H1 (cell line): ENCODE results near the gene LMNTD2. TPM values are rescaled to one million over a fixed set of nuclear protein-coding genes. Genes with fewer than 3 reads are reported as not detected.
A peak's percentile ranks its signal among the peaks of the same experiment; 100 is the strongest.

Experiments
- CTCF ChIA-PET: fragments of 300-600 bp; sonication (Branson Sonifier 250); formaldehyde crosslinking; loops from one replicate; lab custom pipeline; 2021; ENCODE audit not compliant: partially characterized antibody; lab: Charles Lee
- POLR2A ChIA-PET: fragments of 300-600 bp; sonication (Branson Sonifier 250); formaldehyde crosslinking; loops from one replicate; lab custom pipeline; 2021; ENCODE audit warnings: inconsistent platforms; ENCODE audit not compliant: partially characterized antibody; lab: Charles Lee
- DNase-seq, 2 experiments: peaks; one replicate each; pipeline versions ENCODE4 v3.0.0 to v3.0.0-alpha.2; 2010 to 2022; ENCODE audit warnings: low spot score in 2 of 2, low read depth in 1 of 2, mixed read lengths in 1 of 2
- FAIRE-seq: peaks from 2 replicates; lab custom pipeline; 2011; peaks lifted over from hg19 to GRCh38; lab: Jason Lieb, UNC
- H2AFZ ChIP-seq: 2 replicates; pipeline ENCODE4 v1.8.1; 2012; ENCODE audit warnings: low read length, inconsistent platforms
- H2AK5ac ChIP-seq: 2 replicates; pipeline ENCODE4 v1.6.1; 2013; ENCODE audit warnings: low read depth, low read length
- H2BK120ac ChIP-seq: replicated peaks from 2 replicates; pipeline ENCODE3; 2013; ENCODE audit warnings: low read depth, low read length, inconsistent platforms
- H2BK12ac ChIP-seq: 2 replicates; pipeline ENCODE4 v1.6.1; 2013; ENCODE audit warnings: low read depth, low read length
- H2BK15ac ChIP-seq: 2 replicates; pipeline ENCODE4 v1.6.1; 2013; ENCODE audit warnings: low read length
- H2BK20ac ChIP-seq: 2 replicates; pipeline ENCODE4 v1.6.1; 2013; ENCODE audit warnings: low read length
- H2BK5ac ChIP-seq: 2 replicates; pipeline ENCODE4 v1.6.1; 2013; ENCODE audit warnings: low read depth, low read length
- H3K14ac ChIP-seq: 2 replicates; pipeline ENCODE4 v1.6.1; 2013; ENCODE audit warnings: inconsistent platforms; ENCODE audit not compliant: insufficient read length
- H3K18ac ChIP-seq: 2 replicates; pipeline ENCODE4 v1.6.1; 2013; ENCODE audit warnings: low read length; ENCODE audit errors: extremely low read depth
- H3K23ac ChIP-seq: 2 replicates; pipeline ENCODE4 v1.6.1; 2013; ENCODE audit warnings: inconsistent platforms; ENCODE audit not compliant: insufficient read length
- H3K23me2 ChIP-seq: 2 replicates; pipeline ENCODE4 v1.6.1; 2013; ENCODE audit warnings: low read depth, low read length
- H3K27ac ChIP-seq: 2 replicates; pipeline ENCODE4 v1.6.1; 2011; ENCODE audit warnings: low read depth, low read length, inconsistent platforms
- H3K27me3 ChIP-seq, 4 experiments: replicated peaks in 1 of 4; 1 replicate in 1 of 4; 2 replicates in 3 of 4; pipeline versions ENCODE4 v1.6.1 to v1.8.1; 2011 to 2013; ENCODE audit warnings: low read length in 3 of 4, mild to moderate bottlenecking in 3 of 4, inconsistent platforms in 2 of 4, mixed read lengths in 2 of 4, moderate library complexity in 1 of 4; ENCODE audit not compliant: control insufficient read depth in 3 of 4, insufficient read depth in 3 of 4; ENCODE audit errors: extremely low read depth in 1 of 4
- H3K36me3 ChIP-seq, 4 experiments: 2 replicates each; pipeline versions ENCODE4 v1.6.1 to v1.8.1; 2011 to 2013; ENCODE audit warnings: mild to moderate bottlenecking in 4 of 4, low read length in 3 of 4, moderate library complexity in 2 of 4, control low read depth in 1 of 4, inconsistent platforms in 1 of 4; ENCODE audit not compliant: insufficient read depth in 4 of 4, control insufficient read depth in 2 of 4
- H3K4ac ChIP-seq: replicated peaks from 2 replicates; pipeline ENCODE3; 2013; ENCODE audit warnings: low read length, low read depth, mixed read lengths, inconsistent platforms; ENCODE audit not compliant: insufficient read length
- H3K4me1 ChIP-seq, 4 experiments: replicated peaks in 1 of 4; 1 replicate in 1 of 4; 2 replicates in 3 of 4; pipeline versions ENCODE4 v1.6.1 to v1.8.1; 2011 to 2013; ENCODE audit warnings: low read length in 3 of 4, inconsistent platforms in 2 of 4, mixed read lengths in 1 of 4; ENCODE audit not compliant: insufficient read depth in 4 of 4, control insufficient read depth in 3 of 4
- H3K4me2 ChIP-seq, 2 experiments: 2 replicates each; pipeline versions ENCODE4 v1.6.1 to v1.8.1; 2011 to 2013; ENCODE audit warnings: low read depth in 2 of 2, low read length in 2 of 2, control low read depth in 1 of 2, inconsistent platforms in 1 of 2, mild to moderate bottlenecking in 1 of 2; ENCODE audit not compliant: insufficient read depth in 1 of 2
- H3K4me3 ChIP-seq, 4 experiments: fragments of 200-600, 300-600 bp in 1 of 4; sonication (generic), shearing (Covaris generic), sonication (Bioruptor Twin) in 1 of 4; 2 replicates each; pipeline versions ENCODE4 v1.5.1 to v1.8.1; 2011 to 2016; ENCODE audit warnings: low read length in 4 of 4, low read depth in 3 of 4, control low read depth in 2 of 4, inconsistent platforms in 2 of 4, mild to moderate bottlenecking in 2 of 4, mixed read lengths in 1 of 4, moderate library complexity in 1 of 4; ENCODE audit not compliant: insufficient read depth in 2 of 4; ENCODE audit errors: extremely low read depth in 1 of 4
- H3K56ac ChIP-seq: replicated peaks from 2 replicates; pipeline ENCODE3; 2013; ENCODE audit warnings: low read depth, mild to moderate bottlenecking, mixed read lengths, low read length, inconsistent platforms; ENCODE audit not compliant: insufficient read length
- H3K79me1 ChIP-seq: 2 replicates; pipeline ENCODE4 v1.6.1; 2013; ENCODE audit warnings: low read depth, low read length, control low read depth
- H3K79me2 ChIP-seq, 2 experiments: 2 replicates each; pipeline versions ENCODE4 v1.6.1 to v1.8.1; 2012 to 2013; ENCODE audit warnings: low read length in 2 of 2, mild to moderate bottlenecking in 2 of 2, inconsistent platforms in 1 of 2; ENCODE audit not compliant: insufficient read depth in 2 of 2, control insufficient read depth in 1 of 2
- H3K9ac ChIP-seq, 4 experiments: replicated peaks in 1 of 4; 1 replicate in 1 of 4; 2 replicates in 3 of 4; pipeline versions ENCODE4 v1.6.1 to v1.8.1; 2011 to 2013; ENCODE audit warnings: low read depth in 3 of 4, low read length in 3 of 4, control low read depth in 2 of 4, mild to moderate bottlenecking in 2 of 4, moderate library complexity in 2 of 4, inconsistent platforms in 1 of 4; ENCODE audit errors: extremely low read depth in 1 of 4
- H3K9me3 ChIP-seq, 2 experiments: 2 replicates each; pipeline versions ENCODE4 v1.6.1 to v1.8.1; 2012 to 2013; ENCODE audit warnings: mild to moderate bottlenecking in 2 of 2, moderate library complexity in 2 of 2, control low read depth in 1 of 2, inconsistent platforms in 1 of 2, low read depth in 1 of 2, low read length in 1 of 2, mixed read lengths in 1 of 2; ENCODE audit not compliant: insufficient read depth in 2 of 2
- H4K20me1 ChIP-seq, 2 experiments: replicated peaks in 1 of 2; 2 replicates each; pipeline versions ENCODE3 to v1.8.1; 2011 to 2013; ENCODE audit warnings: inconsistent platforms in 2 of 2, low read length in 2 of 2, mild to moderate bottlenecking in 1 of 2; ENCODE audit not compliant: insufficient read depth in 2 of 2, control insufficient read depth in 1 of 2
- H4K5ac ChIP-seq: 2 replicates; pipeline ENCODE4 v1.6.1; 2013; ENCODE audit warnings: low read length, low read depth, mixed read lengths, inconsistent platforms; ENCODE audit not compliant: insufficient read length
- H4K8ac ChIP-seq: 2 replicates; pipeline ENCODE4 v1.8.0; 2013; ENCODE audit warnings: mild to moderate bottlenecking, moderate library complexity, low read length, inconsistent platforms; ENCODE audit not compliant: insufficient read depth; ENCODE audit errors: extremely low read depth
- H4K91ac ChIP-seq: replicated peaks from 2 replicates; pipeline ENCODE3; 2013; ENCODE audit warnings: low read length, mixed read lengths, inconsistent platforms; ENCODE audit not compliant: insufficient read length
- CEBPB ChIP-seq: IDR thresholded peaks from 2 replicates; pipeline ENCODE4 v1.6.1; 2012; ENCODE audit warnings: low read depth, low read length
- CHD2 ChIP-seq: IDR thresholded peaks from 2 replicates; pipeline ENCODE4 v1.6.1; 2012; ENCODE audit warnings: low read length, improper control_type of control experiment
- CTCF ChIP-seq, 3 experiments: IDR thresholded peaks; 1 replicate in 2 of 3; 2 replicates in 1 of 3; pipeline versions ENCODE4 v1.5.1 to v1.6.1; 2011; ENCODE audit warnings: low read length in 3 of 3, mild to moderate bottlenecking in 3 of 3, inconsistent platforms in 2 of 3, low read depth in 1 of 3, moderate library complexity in 1 of 3; ENCODE audit not compliant: insufficient read depth in 1 of 3; ENCODE audit errors: control extremely low read depth in 1 of 3
- HDAC2 ChIP-seq, 2 experiments: fragments of 300-600 bp in 1 of 2; sonication (generic) in 1 of 2; IDR thresholded peaks; 2 replicates each; pipeline ENCODE4 v1.6.1; 2011 to 2012; ENCODE audit warnings: low read depth in 2 of 2, low read length in 2 of 2, mild to moderate bottlenecking in 2 of 2, moderate library complexity in 2 of 2, borderline replicate concordance in 1 of 2, inconsistent platforms in 1 of 2
- SAP30 ChIP-seq: fragments of 300-600 bp; sonication (generic); IDR thresholded peaks from 2 replicates; pipeline ENCODE4 v1.7.1; 2012; ENCODE audit warnings: low read length, moderate library complexity, mild to moderate bottlenecking, inconsistent platforms; ENCODE audit not compliant: insufficient read depth, insufficient replicate concordance
- TEAD4 ChIP-seq: IDR thresholded peaks from 2 replicates; pipeline ENCODE4 v1.6.1; 2012; ENCODE audit warnings: low read depth, low read length, inconsistent platforms, mixed read lengths
- YY1 ChIP-seq: IDR thresholded peaks from 2 replicates; pipeline ENCODE4 v1.6.1; 2011; ENCODE audit warnings: low read depth, mild to moderate bottlenecking, low read length
- WGBS, 2 experiments: shearing (Covaris generic) in 1 of 2; methylation state at CpG; one replicate each; pipeline versions ENCODE4 v1.1.6 to v1.1.7; 2013 to 2015; ENCODE audit warnings: low lambda C conversion rate in 2 of 2, mixed read lengths in 2 of 2, inconsistent platforms in 1 of 2, low coverage in 1 of 2, missing lambda C conversion rate in 1 of 2; ENCODE audit not compliant: insufficient replicate concordance in 2 of 2, insufficient coverage in 1 of 2, insufficient read length in 1 of 2; ENCODE audit errors: extremely low coverage in 1 of 2, missing lambda C conversion rate in 1 of 2; 5-methylcytosine and 5-hydroxymethylcytosine counted together
- polyA plus RNA-seq, 7 experiments: library from polyadenylated mRNA; depleted of rRNA in 3 of 7; stranded (reverse) in 5 of 7; unstranded in 2 of 7; fragments of >200 nt in 5 of 7; fragments of 200-250 nt in 2 of 7; gene quantifications; 1 replicate in 5 of 7; 2 replicates in 1 of 7; 4 replicates in 1 of 7; pipeline versions ENCODE4 v1.2.1 to v1.2.3, GENCODE V29; 2011 to 2013; ENCODE audit warnings: missing spikeins in 2 of 7, mixed read lengths in 2 of 7
- total RNA-seq: library from RNA; stranded (reverse); fragmentation: NEBNext Ultra II Directional; extraction: Animal tissue kit (Norgen Biotek cat#: 25700); gene quantifications from 2 replicates; pipeline ENCODE4 v1.2.1, GENCODE V29; 2021

Gene LMNTD2
- total and polyA plus RNA-seq, 2 of the 8 experiments (the other 6 are each of a cell fraction or from before 2014, with no cell fraction given), result 1.6 to 3.1 TPM

GRCh38 chr11:550021-550745, 10.4 kb downstream of the LMNTD2 start:
- H2BK5ac ChIP-seq, result no peak overlapping the region

More at GRCh38 chr11:550021-550745, 10.4 kb downstream of the LMNTD2 start:
- H2BK12ac ChIP-seq, result 0 out of 2 replicates have a peak overlapping the region, but pooled peaks have one; percentile 17
- no peak overlapping the region for H4K5ac ChIP-seq
- no peak overlapping the region for H3K23ac ChIP-seq
- H3K27ac ChIP-seq, result no peak overlapping the region
- FAIRE-seq (no peak), DNase-seq (no peak)
- no peak overlapping the region for H2AFZ ChIP-seq
- no peaks in the 10 kb centered on the region for H3K36me3 ChIP-seq
- no peak overlapping the region for H3K14ac ChIP-seq
- ChIA-PET CTCF (interaction anchor here (0.9 to 1.6 kb wide), 4 partner anchors 9 to 12 kb away, joined by 3 to 4 read pairs (median 4); no protein-coding TSS in a partner anchor), POLR2A (no interaction called here)
- 93% methylated on average over 24 of the region's 25 CpGs; no CpG with 5 or more reads in 1 of the 2 experiments for WGBS, 2 experiments
- H3K18ac ChIP-seq, result no peak overlapping the region
- H3K9ac ChIP-seq, result no peak overlapping the region
- H4K20me1 ChIP-seq, result no peaks in the 10 kb centered on the region
- H3K9me3 ChIP-seq, result no peaks in the 10 kb centered on the region
- no peak overlapping the region for H2BK15ac ChIP-seq
- H2AK5ac ChIP-seq, result no peak overlapping the region
- peaks cover 0 to 6% (median 0%) of the 10 kb centered on the region in 4 experiments; a peak in 2 of 7 replicates for H3K4me1 ChIP-seq
- no peaks in the 10 kb centered on the region for H3K79me2 ChIP-seq
- H3K27me3 ChIP-seq, result no peaks in the 10 kb centered on the region
- peaks cover under 1% of the 10 kb centered on the region; the same call in 1 of the 2 replicates for H3K23me2 ChIP-seq
- H2BK20ac ChIP-seq, result no peak overlapping the region
- H3K56ac ChIP-seq, result no peak overlapping the region
- TF ChIP-seq SAP30 (no peak), HDAC2 (IDR thresholded peaks at IDR 0.05; ENCODE audit: borderline replicate concordance in 1 of 2, low read depth in 2 of 2, low read length in 2 of 2) (no peak), CTCF (IDR thresholded peaks at IDR 0.05; ENCODE audit: control extremely low read depth in 1 of 3, insufficient read depth in 1 of 3, low read depth in 1 of 3, low read length in 3 of 3) (no peak), CHD2 (no peak), YY1 (no peak), TEAD4 (no peak), CEBPB (no peak)
- TF ChIP-seq, all 59 proteins: peak for 0
- H3K79me1 ChIP-seq, result no peaks in the 10 kb centered on the region
- no peak overlapping the region for H3K4ac ChIP-seq
- peak overlapping the region; percentile 68 for H4K8ac ChIP-seq
- no peak overlapping the region for H4K91ac ChIP-seq
- H2BK120ac ChIP-seq, result no peak overlapping the region
- no peak overlapping the region for H3K4me2 ChIP-seq
- no peak overlapping the region for H3K4me3 ChIP-seq
